Measurements from ENCODE around the gene MALRD1.

DNA sequence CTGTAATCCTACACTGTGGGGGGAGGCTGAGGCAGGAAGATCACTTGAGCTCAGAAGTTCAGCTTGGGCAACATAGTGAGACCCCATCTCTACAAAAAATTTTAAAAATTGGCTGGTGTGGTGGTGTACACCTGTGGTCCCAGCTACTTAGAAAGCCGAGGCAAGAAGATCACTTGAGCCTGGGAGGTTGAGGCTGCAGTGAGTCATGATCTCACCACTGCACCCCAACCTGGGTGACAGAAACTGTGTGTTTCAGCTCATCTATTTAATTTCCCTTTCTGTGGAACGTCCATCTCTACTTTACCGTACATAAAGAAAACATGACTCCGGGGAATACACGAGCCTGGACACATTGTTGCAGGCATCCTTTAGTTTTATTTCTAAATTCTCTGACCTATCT is 413.0 kb downstream of the MALRD1 start:
- TF ChIP-seq CTCF (IDR thresholded peaks at IDR 0.05; ENCODE audit: insufficient read depth, low read depth, low read length) (no peak), EZH2 (IDR thresholded peaks at IDR 0.05; ENCODE audit: insufficient read depth, low read length) (no peak)
